Measurements from ENCODE around the gene SIGMAR1. TPM values are rescaled to one million over a fixed set of nuclear protein-coding genes. Genes with fewer than 3 reads are reported as not detected.

Gene SIGMAR1
- total RNA-seq = 15.6 TPM

DNA sequence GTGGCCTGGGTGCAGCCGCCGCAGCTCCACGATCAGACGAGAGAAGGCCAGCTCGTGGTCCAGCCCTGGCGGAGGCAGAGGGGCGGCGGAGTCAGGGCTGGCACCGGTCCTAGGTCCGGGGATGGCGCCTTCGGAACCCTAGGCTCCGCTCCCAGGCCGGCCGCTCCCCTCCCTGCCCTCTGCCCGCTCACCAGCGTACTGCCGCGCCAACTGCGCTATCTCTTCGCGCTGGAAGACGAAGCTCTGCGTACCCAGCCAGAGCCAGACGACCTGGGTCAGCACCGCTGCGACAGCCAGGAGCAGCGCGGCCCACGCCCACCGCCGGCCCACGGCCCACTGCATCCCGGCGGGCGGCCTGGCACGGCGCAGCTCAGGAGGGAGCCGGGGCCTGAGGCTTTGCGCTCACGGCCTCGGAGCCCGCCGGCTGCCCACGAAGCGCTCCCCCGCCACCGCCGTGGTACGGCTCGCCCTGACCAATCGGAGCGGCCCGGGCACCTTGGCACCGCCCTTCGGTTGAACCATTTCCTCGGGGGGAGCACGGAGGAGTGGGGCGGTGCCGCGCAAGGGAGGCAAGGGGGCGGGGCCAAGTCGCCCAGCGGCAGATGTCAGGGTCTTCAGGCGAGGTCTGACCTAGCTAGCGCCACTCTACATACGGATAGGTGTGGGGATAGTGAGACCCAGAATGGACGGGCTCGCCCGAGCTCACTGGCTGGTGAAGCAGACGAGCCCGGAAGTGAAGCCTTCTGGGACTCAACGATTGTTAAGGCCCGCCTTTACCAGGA is at the start of gene SIGMAR1:
Gene SIGMAR1 (minus strand): TSS at position 432 of the 782 bp plus-strand sequence. CDS start 90 bp downstream, at position 342.
- Histone ChIP-seq H3K9me3 (ENCODE audit: low read depth, low read length) (no peaks in the 10 kb centered on the region), H3K4me1 (ENCODE audit: insufficient read depth, low read length) (peaks cover 39% of the 10 kb centered on the region), H3K4me3 (ENCODE audit: low read length) (peak within 1 kb of the TSS; percentile 58), H3K27me3 (ENCODE audit: insufficient read depth, low read length) (no peaks in the 10 kb centered on the region)

DNA sequence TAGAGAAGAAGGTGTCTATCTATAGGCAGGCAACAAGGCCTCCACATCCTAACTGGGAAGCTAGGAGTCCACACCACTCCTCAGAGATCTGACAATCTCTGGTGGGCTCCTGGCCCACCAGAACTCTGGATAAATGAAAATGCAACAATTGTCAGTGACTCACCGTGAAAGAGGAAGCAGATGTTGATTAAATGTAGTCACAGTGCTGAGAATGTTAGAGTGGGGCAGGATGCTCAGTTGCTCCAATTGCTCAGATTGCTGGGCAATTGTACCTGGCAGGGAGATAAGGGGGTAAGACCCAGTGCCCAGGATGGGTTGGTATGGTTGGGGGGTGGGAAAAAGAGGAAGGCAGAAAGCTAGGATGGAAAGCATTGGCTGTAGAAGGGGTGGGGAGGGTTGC is 49.1 kb upstream of the SIGMAR1 start:
- Histone ChIP-seq H3K4me1 (ENCODE audit: insufficient read depth, low read length) (peaks cover 15% of the 10 kb centered on the region), H3K9me3 (ENCODE audit: low read depth, low read length) (no peaks in the 10 kb centered on the region), H3K4me3 (ENCODE audit: low read length) (no peak overlapping the region), H3K27me3 (ENCODE audit: insufficient read depth, low read length) (no peaks in the 10 kb centered on the region)

DNA sequence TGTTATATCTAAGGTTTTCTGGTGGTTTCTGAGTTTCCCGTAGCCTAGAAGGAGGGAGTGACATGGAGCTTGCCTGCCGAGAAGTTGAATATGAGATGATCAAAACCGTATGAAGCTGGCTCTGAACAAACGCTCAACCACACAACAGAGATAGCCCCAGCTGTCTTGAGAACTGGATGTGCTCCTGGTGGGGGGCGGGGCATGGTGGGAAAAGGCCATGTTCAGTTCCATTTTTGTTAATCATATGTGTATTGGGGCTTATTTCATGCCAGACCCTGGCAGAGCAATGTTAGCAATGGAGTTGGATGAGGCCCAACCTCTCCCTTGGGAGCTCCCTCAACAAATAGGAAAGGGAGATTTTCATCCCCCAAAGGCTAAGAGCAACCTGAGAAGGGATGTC is 48.6 kb upstream of the SIGMAR1 start:
- H3K27me3 ChIP-seq (ENCODE audit: insufficient read depth, low read length) = no peaks in the 10 kb centered on the region
- no peaks in the 10 kb centered on the region for H3K9me3 ChIP-seq (ENCODE audit: low read depth, low read length)
- H3K4me1 ChIP-seq (ENCODE audit: insufficient read depth, low read length) = peaks cover 10% of the 10 kb centered on the region
- H3K4me3 ChIP-seq (ENCODE audit: low read length) = no peak overlapping the region

DNA sequence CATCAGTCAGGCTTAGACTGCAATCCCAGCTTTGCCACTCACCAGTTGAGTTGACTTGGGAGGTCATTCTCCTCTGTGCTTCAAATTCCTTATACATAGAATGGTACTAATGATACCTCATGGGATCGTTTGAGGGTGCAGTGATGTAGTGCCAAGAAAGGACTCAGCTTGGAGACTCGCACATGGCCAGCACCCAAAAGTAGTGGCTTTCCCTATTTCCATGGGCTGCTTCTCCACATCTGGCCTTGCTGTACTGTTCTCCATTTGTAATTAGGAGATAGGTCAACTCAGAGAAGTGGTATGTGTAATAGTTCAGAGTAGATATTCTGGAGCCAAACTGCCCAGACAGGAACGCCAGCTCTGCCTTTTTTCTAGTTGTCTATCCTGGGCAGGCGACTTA is 48.0 kb upstream of the SIGMAR1 start:
- Histone ChIP-seq H3K4me1 (ENCODE audit: insufficient read depth, low read length) (peaks cover 4% of the 10 kb centered on the region), H3K4me3 (ENCODE audit: low read length) (no peak overlapping the region), H3K27me3 (ENCODE audit: insufficient read depth, low read length) (no peaks in the 10 kb centered on the region), H3K9me3 (ENCODE audit: low read depth, low read length) (no peaks in the 10 kb centered on the region)

DNA sequence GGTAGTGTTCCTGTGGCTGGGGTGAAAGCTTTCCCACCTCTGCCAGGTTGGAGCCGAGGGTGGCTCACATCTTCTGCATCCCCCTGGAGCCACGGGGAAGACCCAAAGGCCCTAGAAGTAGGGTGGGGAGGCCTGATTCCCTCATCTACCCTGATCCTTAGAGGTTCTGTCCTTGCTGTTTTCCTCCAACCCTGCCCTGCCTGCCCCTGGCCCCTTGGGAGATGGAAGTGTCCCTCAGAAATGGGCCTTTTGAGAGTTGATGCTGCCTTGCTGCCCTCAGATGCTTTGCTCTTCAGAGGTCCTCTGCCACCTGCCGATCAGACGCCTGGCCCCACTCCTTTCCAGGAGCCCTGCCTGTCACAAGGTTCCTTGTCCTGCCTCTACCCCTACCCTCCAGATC is 47.2 kb upstream of the SIGMAR1 start:
- H3K27me3 ChIP-seq (ENCODE audit: insufficient read depth, low read length) = no peaks in the 10 kb centered on the region

DNA sequence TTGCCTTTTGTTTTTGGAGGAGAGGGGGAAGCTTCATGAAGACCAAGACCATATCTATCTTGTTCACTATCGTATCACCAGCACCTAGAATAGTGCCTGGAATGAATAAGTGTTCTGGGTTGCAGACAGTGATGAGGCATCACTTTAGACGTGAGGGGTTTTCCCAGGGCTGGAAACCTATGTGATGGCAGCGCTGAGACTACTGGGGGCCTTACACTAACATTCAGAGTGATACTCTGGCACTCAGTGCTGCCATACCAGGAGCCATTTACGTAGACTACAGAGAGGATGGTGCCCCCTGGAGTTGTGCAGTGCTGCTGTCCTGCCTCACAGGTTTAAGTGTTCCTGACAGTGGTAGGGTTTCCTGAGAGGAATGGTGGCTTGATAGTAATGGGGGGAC is 46.6 kb upstream of the SIGMAR1 start:
- no peaks in the 10 kb centered on the region for H3K9me3 ChIP-seq (ENCODE audit: low read depth, low read length)
- H3K4me3 ChIP-seq (ENCODE audit: low read length) = no peak overlapping the region
- peaks cover 4% of the 10 kb centered on the region for H3K4me1 ChIP-seq (ENCODE audit: insufficient read depth, low read length)
- no peaks in the 10 kb centered on the region for H3K27me3 ChIP-seq (ENCODE audit: insufficient read depth, low read length)

More for the DNA sequence above, 47.2 kb upstream of the SIGMAR1 start:
- peaks cover 4% of the 10 kb centered on the region for H3K4me1 ChIP-seq (ENCODE audit: insufficient read depth, low read length)
- H3K4me3 ChIP-seq (ENCODE audit: low read length) = no peak overlapping the region
- no peaks in the 10 kb centered on the region for H3K9me3 ChIP-seq (ENCODE audit: low read depth, low read length)

DNA sequence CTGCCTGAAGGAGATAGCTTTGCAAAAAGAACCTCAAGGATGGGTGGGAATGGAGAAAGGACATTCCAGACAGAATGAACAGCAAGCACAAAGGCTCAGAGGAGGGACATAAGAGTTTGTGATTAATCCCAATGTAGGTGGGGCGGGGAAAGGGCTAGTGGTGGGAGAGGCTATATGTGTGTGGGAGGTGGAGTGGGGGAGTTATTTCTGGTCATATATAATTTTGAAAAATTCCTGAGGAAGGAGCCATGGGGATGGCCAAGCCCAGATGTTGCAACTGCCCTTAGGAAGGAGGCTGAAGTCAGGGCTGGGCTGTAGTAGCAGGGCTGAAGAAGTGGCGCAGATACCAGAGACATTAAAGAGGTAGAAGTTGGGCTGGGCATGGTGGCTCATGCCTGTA is 38.3 kb upstream of the SIGMAR1 start:
- H3K27me3 ChIP-seq (ENCODE audit: insufficient read depth, low read length) = no peaks in the 10 kb centered on the region

DNA sequence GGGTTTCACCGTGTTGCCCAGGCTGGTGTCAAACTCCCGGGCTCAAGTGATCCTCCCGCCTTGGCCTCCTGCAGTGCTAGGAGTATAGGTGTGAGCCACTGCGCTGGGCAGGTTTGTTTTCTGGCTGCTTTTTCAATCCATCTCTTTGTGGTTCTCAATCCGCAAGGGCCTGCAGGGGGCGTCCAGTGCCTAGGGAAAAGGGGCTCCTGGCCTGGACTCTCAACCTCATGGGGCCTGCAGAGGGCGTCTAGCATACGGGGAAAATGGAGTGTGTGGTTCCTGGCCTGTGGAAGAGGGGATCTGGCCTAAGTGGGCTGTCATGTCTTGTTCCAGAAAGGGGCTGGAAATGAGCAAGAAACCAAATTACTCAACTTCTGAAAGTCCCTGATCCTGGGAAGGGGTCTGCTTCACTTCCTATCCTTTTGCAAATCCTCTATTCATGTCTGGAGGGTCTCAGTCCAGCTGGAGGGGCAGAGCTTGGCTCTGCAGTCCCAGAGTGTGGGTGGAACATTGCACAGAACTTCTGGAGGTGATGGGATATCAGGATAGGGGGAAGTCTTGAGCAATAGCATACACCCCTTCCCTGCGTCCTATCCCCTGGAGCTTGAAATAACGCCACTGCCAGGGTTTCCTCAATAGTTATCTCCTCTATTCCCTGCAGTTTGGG is 37.6 kb upstream of the SIGMAR1 start:
- Histone ChIP-seq H3K27me3 (ENCODE audit: insufficient read depth, low read length) (no peaks in the 10 kb centered on the region), H3K4me1 (ENCODE audit: insufficient read depth, low read length) (no peaks in the 10 kb centered on the region), H3K9me3 (ENCODE audit: low read depth, low read length) (no peaks in the 10 kb centered on the region), H3K4me3 (ENCODE audit: low read length) (no peak overlapping the region)

More for the DNA sequence above, 38.3 kb upstream of the SIGMAR1 start:
- Histone ChIP-seq H3K4me1 (ENCODE audit: insufficient read depth, low read length) (no peaks in the 10 kb centered on the region), H3K4me3 (ENCODE audit: low read length) (no peak overlapping the region), H3K9me3 (ENCODE audit: low read depth, low read length) (no peaks in the 10 kb centered on the region)

DNA sequence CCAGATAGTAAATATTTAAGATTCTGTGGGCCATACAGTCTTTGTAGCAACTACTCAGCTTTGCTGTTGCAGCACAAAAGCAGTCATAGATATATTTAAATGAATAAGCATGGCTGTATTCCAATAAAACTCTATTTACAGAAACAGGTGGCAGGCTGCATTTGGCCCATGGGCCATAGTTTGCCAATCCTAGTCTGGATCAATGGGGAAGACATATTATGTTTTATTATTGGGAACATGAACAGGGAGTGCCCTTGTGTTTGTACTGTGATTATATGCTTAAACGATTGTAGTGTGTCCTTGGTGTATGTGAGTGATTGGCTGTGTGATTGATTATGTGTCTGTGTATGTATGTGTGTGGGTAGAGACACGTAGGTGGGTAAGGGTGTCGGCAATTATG is 36.9 kb upstream of the SIGMAR1 start:
- H3K4me3 ChIP-seq (ENCODE audit: low read length) = no peak overlapping the region
- H3K9me3 ChIP-seq (ENCODE audit: low read depth, low read length) = no peaks in the 10 kb centered on the region
- H3K27me3 ChIP-seq (ENCODE audit: insufficient read depth, low read length) = no peaks in the 10 kb centered on the region
- no peaks in the 10 kb centered on the region for H3K4me1 ChIP-seq (ENCODE audit: insufficient read depth, low read length)

DNA sequence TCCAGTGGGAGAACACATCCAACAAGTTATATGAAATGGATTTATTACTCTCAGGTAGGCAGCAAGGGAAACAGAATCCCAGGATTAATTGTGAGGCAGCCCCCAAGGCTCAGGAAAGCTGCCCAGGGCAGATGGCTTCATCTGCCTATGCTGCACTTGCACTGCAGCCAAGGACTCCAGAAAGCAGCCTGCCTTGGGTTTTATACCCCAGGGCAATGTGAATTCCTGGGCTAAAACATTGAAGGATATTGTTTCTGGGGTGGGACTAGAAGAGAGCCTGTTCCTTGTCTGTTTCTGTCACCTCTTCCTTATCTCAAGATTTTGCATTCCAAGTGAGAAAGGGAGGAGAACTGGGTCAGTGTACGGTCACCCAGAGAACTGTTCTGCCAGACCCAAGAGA is 33.7 kb upstream of the SIGMAR1 start:
- H3K9me3 ChIP-seq (ENCODE audit: low read depth, low read length) = no peaks in the 10 kb centered on the region
- peaks cover 1% of the 10 kb centered on the region for H3K4me1 ChIP-seq (ENCODE audit: insufficient read depth, low read length)
- no peaks in the 10 kb centered on the region for H3K27me3 ChIP-seq (ENCODE audit: insufficient read depth, low read length)
- no peak overlapping the region for H3K4me3 ChIP-seq (ENCODE audit: low read length)

DNA sequence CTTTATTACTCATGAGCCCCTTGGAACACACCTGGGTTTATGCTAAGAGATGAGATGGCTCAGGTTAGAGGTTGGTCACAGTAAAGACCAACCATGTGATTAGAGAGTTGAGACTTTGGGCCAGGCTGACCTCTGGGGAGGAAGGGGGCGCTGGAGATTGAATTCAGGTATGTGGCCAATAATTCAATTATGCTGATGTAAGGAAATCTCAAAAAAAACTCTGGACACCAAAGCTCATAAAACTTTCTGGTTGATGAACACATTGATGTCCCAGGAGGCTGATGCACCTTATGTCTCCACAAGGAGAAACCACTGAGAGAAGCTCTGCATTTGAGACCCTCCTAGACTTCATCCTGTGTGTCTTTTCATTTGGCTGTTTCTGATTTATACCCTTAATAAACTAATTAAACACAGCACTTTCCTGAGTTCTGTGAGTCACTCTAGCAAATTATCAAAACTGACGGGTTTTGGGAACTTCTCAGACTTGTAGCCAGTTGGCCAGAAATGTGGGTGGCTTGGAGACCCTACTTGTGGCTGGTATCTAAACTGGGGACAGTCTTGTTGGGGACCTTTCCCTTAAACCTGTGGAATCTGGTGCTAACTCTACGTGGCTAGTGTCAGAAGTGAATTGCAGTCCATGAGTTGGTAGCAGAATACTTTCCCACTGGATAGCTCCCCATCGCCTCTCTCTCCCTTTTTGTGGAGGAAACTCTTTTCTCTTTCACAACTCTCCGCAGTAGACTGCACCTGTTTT is 32.4 kb upstream of the SIGMAR1 start:
- no peaks in the 10 kb centered on the region for H3K9me3 ChIP-seq (ENCODE audit: low read depth, low read length)
- peaks cover 7% of the 10 kb centered on the region for H3K4me1 ChIP-seq (ENCODE audit: insufficient read depth, low read length)
- H3K4me3 ChIP-seq (ENCODE audit: low read length) = no peak overlapping the region
- no peaks in the 10 kb centered on the region for H3K27me3 ChIP-seq (ENCODE audit: insufficient read depth, low read length)

DNA sequence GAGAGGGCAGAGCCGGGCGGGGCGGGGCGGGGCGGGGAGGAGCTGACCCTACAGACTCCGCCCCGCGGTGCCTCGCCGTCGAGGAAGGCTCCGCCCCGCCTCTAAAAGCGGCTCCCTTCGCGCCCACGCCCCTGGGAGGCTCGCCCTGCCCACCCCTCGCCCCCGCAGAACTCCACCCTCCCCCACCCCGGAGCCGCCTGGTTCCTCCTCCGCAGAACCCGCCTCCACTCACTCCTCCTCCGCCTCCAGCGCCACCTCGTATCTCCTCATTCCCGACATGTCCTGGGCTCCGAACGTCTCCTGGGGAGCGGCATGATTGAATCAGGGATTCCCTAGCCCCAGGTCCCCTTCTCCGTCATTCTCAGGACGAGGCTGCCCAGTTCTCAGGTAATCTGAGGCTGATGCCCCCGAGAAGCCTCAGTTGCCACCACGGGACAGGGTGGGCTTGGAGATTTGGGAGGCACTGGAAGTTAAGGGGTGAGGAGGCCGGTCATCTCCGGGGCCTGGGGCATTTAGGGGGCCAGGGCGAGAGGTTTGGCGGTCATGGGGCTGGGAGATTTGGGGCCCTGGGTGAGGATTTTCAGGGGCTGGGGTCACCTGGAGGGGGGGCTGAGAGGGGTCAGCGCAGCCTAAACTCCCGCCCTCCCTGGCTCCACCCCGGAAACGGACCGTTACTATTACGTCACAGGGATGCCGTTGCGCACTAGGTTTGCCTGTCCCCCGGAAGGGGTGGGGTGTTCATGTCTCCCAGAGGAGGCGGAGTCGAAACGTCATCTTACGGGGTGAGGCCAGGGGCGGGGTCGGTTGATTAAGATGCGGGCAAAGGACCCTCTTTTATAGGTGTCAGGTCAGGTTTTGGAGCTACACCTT is 28.0 kb upstream of the SIGMAR1 start:
- no peaks in the 10 kb centered on the region for H3K9me3 ChIP-seq (ENCODE audit: low read depth, low read length)
- no peaks in the 10 kb centered on the region for H3K27me3 ChIP-seq (ENCODE audit: insufficient read depth, low read length)
- peaks cover 39% of the 10 kb centered on the region for H3K4me1 ChIP-seq (ENCODE audit: insufficient read depth, low read length)
- peak overlapping the region; percentile 76 for H3K4me3 ChIP-seq (ENCODE audit: low read length)

DNA sequence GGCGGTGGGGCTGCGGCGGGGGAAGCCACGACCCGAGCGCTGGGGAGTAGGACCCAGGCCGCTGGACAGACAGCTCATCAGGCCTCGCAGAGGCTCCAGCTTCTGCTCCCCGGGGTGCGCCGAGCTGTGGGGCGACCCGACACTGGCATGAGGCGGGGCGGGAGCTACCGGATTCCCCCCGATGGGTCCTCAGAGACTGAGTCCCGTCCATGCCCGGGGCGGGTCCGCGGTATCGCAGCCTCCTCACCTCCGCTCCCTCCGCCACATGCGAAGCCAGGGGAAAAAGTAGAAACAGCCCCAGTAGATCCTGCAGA is 27.4 kb upstream of the SIGMAR1 start:
- peak overlapping the region; percentile 43 for H3K4me3 ChIP-seq (ENCODE audit: low read length)
- H3K9me3 ChIP-seq (ENCODE audit: low read depth, low read length) = no peaks in the 10 kb centered on the region
- H3K27me3 ChIP-seq (ENCODE audit: insufficient read depth, low read length) = no peaks in the 10 kb centered on the region
- peaks cover 39% of the 10 kb centered on the region for H3K4me1 ChIP-seq (ENCODE audit: insufficient read depth, low read length)

DNA sequence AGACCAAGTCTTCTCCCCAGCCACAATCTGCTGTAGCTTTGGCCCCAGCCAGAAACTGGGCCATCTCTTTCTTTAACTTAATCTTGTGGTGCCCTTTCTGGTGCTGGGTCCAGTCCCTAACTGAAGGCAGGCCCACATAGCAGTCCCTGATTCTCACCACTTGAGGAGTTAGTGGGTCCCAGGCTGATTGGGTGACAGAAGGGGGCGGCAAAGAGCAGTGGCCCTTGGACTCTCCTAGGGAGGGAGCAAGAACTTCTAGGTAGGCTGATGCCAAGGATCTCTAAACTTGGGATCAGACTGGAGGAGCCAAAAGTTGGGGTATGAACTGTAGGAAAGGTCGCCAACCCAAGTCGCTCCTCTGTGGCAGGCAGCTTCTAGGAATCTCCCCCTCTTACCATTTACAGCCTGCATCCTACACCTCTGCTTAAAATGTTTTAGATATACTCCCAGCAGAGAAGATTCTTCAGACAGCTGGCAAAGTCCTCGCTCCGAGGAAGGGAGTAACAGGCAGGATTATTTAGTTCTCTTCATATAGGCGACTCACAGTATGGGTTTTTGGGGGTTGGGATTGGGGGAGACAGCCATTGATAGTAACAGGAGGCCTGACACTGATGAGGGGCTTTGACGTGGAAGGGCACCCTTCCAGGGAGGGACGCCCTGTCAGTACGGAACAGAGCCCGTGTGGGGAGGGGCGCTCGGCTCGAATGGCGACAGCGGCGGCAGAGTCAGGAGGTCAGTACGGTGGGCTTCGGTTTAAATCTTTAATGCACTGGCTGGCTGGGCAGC is 26.9 kb upstream of the SIGMAR1 start:
- Histone ChIP-seq H3K27me3 (ENCODE audit: insufficient read depth, low read length) (no peaks in the 10 kb centered on the region), H3K4me3 (ENCODE audit: low read length) (peak overlapping the region; percentile 43), H3K9me3 (ENCODE audit: low read depth, low read length) (no peaks in the 10 kb centered on the region), H3K4me1 (ENCODE audit: insufficient read depth, low read length) (peaks cover 39% of the 10 kb centered on the region)

Measured in mononuclear cell (primary cell).